Effector memory CD8-positive, alpha-beta T cell (primary cell): ENCODE data around the gene NBAS.
A peak's percentile ranks its signal among the peaks of the same experiment; 100 is the strongest.
"Not testable (repeated sequence)": the region's sequence is repeated elsewhere in the genome, so short reads cannot be mapped to it uniquely, and the experiment has no call there.

Source experiments
- ATAC-seq: fragments of 150-1000 bp; cut with Tn5 transposase; replicated peaks from 2 replicates; pipeline ENCODE4 v1.10.0; 2021; ENCODE audit warnings: mild to moderate bottlenecking, moderate library complexity
- DNase-seq, 3 experiments: peaks; one replicate each; pipeline ENCODE4 v3.0.0; 2021
- H3K27ac Mint-ChIP-seq, 2 donors: one replicate each; pipeline ENCODE4 v1.8.0; 2022; ENCODE audit warnings: mild to moderate bottlenecking in 2 of 2, mixed read lengths in 2 of 2, moderate library complexity in 2 of 2
- H3K27me3 Mint-ChIP-seq, 2 donors: one replicate each; pipeline ENCODE4 v1.8.0; 2022; ENCODE audit warnings: mixed read lengths in 2 of 2
- H3K36me3 Mint-ChIP-seq: one replicate; pipeline ENCODE4 v1.8.0; 2022; ENCODE audit warnings: mild to moderate bottlenecking, moderate library complexity, mixed read lengths; ENCODE audit not compliant: insufficient read depth
- H3K4me1 Mint-ChIP-seq, 2 donors: one replicate each; pipeline ENCODE4 v1.8.0; 2022; ENCODE audit warnings: low read depth in 2 of 2, mixed read lengths in 2 of 2
- H3K4me3 Mint-ChIP-seq, 2 donors: one replicate each; pipeline ENCODE4 v1.8.0; 2022; ENCODE audit warnings: mild to moderate bottlenecking in 2 of 2, mixed read lengths in 2 of 2, moderate library complexity in 2 of 2
- H3K9me3 Mint-ChIP-seq, 2 donors: one replicate each; pipeline ENCODE4 v1.8.0; 2022; ENCODE audit warnings: mixed read lengths in 2 of 2

The NBAS gene

DNA sequence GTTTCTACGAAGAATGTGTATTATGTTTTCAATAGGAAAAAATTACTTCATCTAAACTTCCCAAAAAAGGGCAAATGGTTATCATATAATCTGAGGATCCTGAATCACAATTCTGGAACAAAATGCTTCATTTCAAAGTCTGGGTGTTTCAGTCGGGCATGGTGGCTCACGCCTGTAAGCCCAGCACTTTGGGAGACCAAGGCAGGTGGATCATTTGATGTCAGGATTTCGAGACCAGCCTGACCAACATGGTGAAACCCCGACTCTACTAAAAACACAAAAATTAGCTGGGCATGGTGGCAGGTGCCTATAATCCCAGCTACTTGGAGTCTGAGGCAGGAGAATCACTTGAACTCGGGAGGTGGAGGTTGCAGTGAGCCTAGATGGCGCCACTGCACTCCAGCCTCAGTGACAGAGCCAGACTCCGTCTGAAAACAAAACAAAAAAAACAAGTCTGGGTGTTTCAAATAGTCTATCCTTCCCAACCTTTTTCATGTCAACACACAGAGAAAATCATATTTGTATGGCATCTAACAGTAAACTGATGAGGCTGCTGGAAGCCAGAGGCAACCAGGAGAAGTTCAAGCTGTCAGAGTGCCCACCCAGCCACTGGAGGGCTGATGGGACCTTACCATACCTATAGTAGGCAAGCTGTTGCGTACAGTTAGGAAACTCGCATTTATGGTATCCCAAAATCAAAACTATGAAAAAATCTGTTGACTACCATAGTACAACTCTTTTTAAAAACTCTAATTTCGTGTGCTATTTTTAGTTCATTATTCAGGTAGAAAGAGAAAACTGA, 14.6 kb downstream of the NBAS start:
- Mint-ChIP-seq H3K9me3 (no peaks in the 10 kb centered on the region), H3K27ac (no peak overlapping the region), H3K4me3 (no peak overlapping the region), H3K36me3 (peaks cover 16% of the 10 kb centered on the region), H3K27me3 (no peaks in the 10 kb centered on the region), H3K4me1 (peaks cover 0 to 5% of the 10 kb centered on the region in 2 donors)
- no peak for ATAC-seq
- DNase-seq: no peak

DNA sequence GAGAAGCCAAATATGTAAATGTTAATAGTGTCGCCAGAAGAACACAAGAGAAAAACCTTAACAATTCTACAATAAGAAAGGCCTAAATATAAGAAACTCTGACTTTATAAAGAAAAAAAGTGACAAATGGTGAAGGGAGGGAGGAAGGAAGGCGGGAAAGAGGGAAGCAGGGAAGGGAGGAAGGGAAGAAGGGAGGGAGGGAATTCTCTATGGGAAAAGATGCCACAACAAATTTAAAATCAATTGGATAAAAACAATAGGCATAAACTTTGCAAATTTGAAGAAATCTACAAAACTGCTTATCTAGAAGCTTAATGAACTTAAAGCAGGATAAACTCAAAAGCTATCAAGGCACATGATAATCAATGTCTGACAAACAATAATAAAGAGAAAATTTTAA, 16.9 kb downstream of the NBAS start:
- Mint-ChIP-seq H3K27me3 (no peaks in the 10 kb centered on the region), H3K27ac (no peak overlapping the region), H3K4me1 (peaks cover 0 to 15% of the 10 kb centered on the region in 2 donors), H3K36me3 (peaks cover 6% of the 10 kb centered on the region), H3K4me3 (no peak overlapping the region), H3K9me3 (no peaks in the 10 kb centered on the region)
- DNase-seq (no peak), ATAC-seq (no peak)

DNA sequence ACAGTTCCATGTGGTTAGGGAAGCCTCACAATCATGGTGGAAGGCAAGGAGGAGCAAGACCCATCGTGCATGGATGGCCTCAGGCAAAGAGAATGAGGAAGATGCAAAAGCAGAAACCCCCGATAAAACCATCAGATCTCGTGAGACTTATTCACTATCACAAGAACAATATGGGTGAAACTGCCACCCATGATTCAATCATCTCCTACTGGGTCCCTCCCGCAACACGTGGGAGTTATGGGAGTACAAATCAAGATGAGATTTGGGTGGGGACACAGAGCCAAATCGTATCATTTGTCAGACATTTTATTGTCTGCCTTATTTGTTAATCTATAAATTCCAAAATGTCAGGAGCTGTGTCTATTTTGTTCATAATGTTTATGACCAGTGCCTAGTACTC, 17.6 kb downstream of the NBAS start:
- Mint-ChIP-seq H3K27me3 (no peaks in the 10 kb centered on the region), H3K36me3 (peaks cover 6% of the 10 kb centered on the region), H3K4me1 (peaks cover 0 to 15% of the 10 kb centered on the region in 2 donors), H3K9me3 (no peaks in the 10 kb centered on the region), H3K27ac (no peak overlapping the region), H3K4me3 (no peak overlapping the region)
- no peak for DNase-seq
- no peak for ATAC-seq

DNA sequence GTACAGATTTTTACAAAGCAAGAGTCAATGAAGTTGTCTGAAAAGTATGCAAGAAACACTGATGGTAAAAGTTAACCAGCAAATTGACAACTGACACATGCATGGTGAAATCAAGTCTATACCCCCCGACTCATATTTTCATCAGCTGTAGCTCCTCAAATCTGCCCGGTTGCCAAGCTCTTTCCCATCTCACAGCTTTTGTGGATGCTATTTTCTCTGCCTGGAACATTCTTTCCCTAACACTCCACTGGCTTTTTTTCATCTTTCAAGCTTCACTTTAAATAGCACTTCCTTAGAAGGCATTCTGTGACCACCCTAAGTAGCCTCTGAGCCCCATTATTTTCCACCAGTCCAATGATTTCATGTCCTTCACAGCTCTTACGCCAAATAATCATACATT, 18.1 kb downstream of the NBAS start:
- Mint-ChIP-seq H3K36me3 (peaks cover 1% of the 10 kb centered on the region), H3K4me3 (no peak overlapping the region), H3K9me3 (no peaks in the 10 kb centered on the region), H3K4me1 (peaks cover 0 to 15% of the 10 kb centered on the region in 2 donors), H3K27ac (no peak overlapping the region), H3K27me3 (no peaks in the 10 kb centered on the region)
- ATAC-seq: no peak
- DNase-seq: no peak

DNA sequence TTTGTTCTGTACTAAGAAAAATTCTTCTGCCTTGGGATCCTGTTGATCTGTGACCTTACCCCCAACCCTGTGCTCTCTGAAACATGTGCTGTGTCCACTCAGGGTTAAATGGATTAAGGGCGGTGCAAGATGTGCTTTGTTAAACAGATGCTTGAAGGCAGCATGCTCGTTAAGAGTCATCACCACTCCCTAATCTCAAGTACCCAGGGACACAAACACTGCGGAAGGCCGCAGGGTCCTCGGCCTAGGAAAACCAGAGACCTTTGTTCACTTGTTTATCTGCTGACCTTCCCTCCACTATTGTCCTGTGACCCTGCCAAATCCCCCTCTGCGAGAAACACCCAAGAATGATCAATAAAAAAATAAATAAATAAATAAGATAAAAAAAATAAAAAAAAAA, 18.9 kb downstream of the NBAS start:
- not testable (repeated sequence) for H3K9me3 Mint-ChIP-seq, ATAC-seq, H3K4me3 Mint-ChIP-seq, DNase-seq, H3K36me3 Mint-ChIP-seq, H3K27me3 Mint-ChIP-seq, H3K27ac Mint-ChIP-seq
- H3K4me1 Mint-ChIP-seq: peaks cover 0 to 15% of the 10 kb centered on the region in 2 donors

DNA sequence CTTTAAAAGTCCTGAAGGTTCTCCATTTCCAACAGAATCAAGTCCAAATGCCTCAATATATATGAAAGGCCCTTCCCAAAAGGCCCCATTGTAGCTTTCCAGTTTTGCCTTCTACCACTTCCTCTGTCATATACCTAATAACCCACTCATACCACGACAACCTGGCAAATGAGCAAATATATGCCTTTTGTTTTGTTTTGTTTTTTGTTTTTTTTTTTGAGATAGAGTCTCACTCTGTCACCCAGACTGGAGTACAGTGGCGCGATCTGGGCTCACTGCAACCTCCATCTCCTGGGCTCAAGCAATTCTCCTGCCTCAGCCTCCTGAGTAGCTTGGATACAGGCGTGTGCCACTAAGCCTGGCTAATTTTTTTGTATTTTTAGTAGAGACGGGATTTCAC, 20.6 kb downstream of the NBAS start:
- DNase-seq, H3K4me3 Mint-ChIP-seq, H3K36me3 Mint-ChIP-seq, H3K27me3 Mint-ChIP-seq, H3K9me3 Mint-ChIP-seq, ATAC-seq: not testable (repeated sequence)
- Mint-ChIP-seq H3K4me1 (peaks cover 0 to 15% of the 10 kb centered on the region in 2 donors), H3K27ac (peak overlapping the region in 1 of 2 donors; percentile 69)

DNA sequence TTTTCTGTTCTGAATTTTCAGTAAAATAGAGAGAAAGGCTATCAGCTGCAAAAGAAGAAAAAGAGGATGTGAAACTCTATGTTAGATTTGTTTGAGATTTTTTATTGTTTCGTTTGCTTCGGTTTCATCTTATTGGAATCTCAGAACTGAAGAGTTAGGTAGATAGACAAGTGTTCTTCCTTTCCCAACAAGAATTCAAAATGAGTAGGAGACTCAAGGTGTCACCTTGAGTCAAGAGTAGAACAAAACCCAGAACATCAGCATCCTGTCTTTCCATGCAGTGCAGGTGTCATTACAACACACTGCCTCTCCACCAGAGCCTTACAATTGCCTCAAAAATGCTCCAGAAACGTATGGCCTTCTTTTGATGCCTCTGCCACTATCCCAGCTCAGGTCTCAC, 21.1 kb downstream of the NBAS start:
- no peaks in the 10 kb centered on the region for H3K27me3 Mint-ChIP-seq
- H3K36me3 Mint-ChIP-seq: no peaks in the 10 kb centered on the region
- ATAC-seq (no peak), DNase-seq (no peak)
- H3K27ac Mint-ChIP-seq: peak overlapping the region in 1 of 2 donors; percentile 69
- no peaks in the 10 kb centered on the region for H3K9me3 Mint-ChIP-seq
- peaks cover 0 to 15% of the 10 kb centered on the region in 2 donors for H3K4me1 Mint-ChIP-seq
- no peak overlapping the region for H3K4me3 Mint-ChIP-seq

DNA sequence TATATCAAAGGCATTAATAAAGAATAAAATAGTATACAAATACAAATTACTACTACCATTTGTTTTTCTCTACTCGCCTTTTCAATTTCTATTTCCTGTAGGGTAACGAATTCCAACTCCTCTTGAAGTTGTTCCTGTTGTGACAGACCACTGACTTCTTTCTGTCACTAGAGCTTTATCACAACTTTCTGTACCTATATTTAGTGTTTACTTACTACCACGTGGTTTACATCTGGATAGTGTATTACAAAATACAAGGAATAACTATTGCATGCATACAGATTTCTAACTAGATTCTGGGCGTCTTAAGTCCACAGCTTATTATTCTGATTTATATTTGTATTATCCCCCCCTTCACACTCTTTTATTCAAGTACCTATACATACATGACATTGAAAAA, 22.3 kb downstream of the NBAS start:
- Mint-ChIP-seq H3K9me3 (no peaks in the 10 kb centered on the region), H3K27me3 (no peaks in the 10 kb centered on the region), H3K27ac (no peak overlapping the region), H3K4me3 (no peak overlapping the region), H3K4me1 (peaks cover 0 to 10% of the 10 kb centered on the region in 2 donors), H3K36me3 (peaks cover 4% of the 10 kb centered on the region)
- DNase-seq (no peak), ATAC-seq (no peak)

DNA sequence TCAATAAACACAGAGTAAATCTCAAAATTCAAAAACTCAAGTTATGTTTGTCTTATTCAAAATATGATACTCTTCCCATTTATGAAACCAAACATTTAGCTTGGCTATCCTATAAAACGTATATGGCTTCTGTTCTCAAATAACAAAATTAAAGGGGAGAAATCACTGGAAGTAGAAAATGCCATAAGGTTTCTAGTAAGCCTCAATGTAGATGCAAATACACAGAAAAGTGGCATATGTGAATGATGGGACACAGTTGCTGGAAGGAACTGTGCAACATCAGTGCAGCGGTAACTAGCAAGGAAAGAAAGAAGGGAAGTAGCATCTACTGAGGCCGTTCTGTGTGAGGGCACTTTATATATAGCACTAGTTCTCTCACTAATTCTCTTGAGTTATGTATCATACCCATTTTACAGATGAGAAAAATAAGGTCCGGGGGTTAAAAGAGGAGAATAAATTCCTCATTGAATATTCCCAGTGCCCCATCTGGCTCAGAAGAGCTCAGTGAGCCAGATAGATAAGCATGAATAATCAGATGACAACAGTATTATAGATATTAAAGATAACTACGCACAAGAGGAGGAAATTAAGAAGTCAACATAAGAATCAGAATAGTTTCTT, 27.2 kb downstream of the NBAS start:
- H3K36me3 Mint-ChIP-seq: peaks cover 21% of the 10 kb centered on the region
- no peaks in the 10 kb centered on the region for H3K4me1 Mint-ChIP-seq
- H3K9me3 Mint-ChIP-seq: no peaks in the 10 kb centered on the region
- H3K27ac Mint-ChIP-seq: no peak overlapping the region
- H3K27me3 Mint-ChIP-seq: no peaks in the 10 kb centered on the region
- DNase-seq (no peak), ATAC-seq (no peak)
- no peak overlapping the region for H3K4me3 Mint-ChIP-seq

DNA sequence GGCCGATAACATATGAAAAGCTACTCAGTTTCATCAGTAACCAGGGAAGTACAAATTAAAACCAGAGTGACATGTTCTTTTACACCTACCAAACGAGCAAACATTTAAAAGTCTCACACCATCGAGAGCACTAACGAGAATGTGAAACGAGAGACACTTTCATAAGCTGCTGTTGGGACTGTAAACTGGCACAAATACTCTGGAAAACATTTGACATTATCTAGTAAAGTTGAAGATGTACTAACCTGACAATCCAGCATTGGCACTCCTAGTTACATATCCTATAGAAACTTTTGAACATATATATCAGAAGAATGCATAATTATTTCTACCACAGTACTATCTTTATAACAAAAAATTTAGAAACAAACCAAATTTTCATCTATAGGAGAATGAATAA, 28.1 kb downstream of the NBAS start:
- Mint-ChIP-seq H3K9me3 (no peaks in the 10 kb centered on the region), H3K4me3 (no peak overlapping the region), H3K27ac (no peak overlapping the region), H3K4me1 (no peaks in the 10 kb centered on the region), H3K36me3 (peaks cover 21% of the 10 kb centered on the region), H3K27me3 (no peaks in the 10 kb centered on the region)
- DNase-seq: no peak
- no peak for ATAC-seq

DNA sequence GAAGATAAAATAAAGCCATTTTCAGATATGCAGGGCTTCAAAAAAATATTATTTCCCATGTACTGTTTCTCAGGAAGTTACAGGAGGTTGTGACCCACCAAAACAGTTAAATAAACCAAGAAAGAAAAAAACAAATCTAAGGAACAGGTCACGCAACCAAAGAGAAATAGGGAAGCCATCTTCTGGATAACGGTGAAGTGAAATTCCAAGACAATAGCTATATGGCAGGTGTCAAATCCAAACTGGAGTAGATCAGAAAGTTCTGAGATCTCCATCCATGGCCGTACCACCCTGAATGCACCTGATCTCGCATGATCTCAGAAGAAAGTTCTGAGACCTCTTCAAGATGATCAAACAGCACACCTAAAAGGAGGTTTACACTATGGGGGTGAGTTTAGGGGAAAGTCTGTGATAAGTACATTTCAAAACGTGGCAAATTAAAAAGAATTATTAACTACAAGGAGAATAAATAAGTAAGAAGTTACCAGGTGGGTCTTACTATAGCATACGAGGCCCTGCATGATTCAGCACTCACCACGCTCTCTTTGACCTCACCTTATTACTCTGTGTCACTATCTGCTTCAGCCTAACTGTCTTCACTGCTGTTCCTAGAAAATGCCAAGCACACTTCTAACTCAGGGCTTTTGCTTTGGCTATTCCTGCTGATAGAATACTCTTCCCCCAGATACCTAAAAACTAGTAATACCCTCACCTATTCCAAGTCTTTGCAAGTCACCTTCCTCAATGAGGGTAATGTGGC, 29.9 kb downstream of the NBAS start:
- H3K36me3 Mint-ChIP-seq: peaks cover 29% of the 10 kb centered on the region
- H3K27ac Mint-ChIP-seq: no peak overlapping the region
- no peaks in the 10 kb centered on the region for H3K27me3 Mint-ChIP-seq
- DNase-seq (no peak), ATAC-seq (no peak)
- no peaks in the 10 kb centered on the region for H3K9me3 Mint-ChIP-seq
- H3K4me1 Mint-ChIP-seq: no peaks in the 10 kb centered on the region
- H3K4me3 Mint-ChIP-seq: no peak overlapping the region

DNA sequence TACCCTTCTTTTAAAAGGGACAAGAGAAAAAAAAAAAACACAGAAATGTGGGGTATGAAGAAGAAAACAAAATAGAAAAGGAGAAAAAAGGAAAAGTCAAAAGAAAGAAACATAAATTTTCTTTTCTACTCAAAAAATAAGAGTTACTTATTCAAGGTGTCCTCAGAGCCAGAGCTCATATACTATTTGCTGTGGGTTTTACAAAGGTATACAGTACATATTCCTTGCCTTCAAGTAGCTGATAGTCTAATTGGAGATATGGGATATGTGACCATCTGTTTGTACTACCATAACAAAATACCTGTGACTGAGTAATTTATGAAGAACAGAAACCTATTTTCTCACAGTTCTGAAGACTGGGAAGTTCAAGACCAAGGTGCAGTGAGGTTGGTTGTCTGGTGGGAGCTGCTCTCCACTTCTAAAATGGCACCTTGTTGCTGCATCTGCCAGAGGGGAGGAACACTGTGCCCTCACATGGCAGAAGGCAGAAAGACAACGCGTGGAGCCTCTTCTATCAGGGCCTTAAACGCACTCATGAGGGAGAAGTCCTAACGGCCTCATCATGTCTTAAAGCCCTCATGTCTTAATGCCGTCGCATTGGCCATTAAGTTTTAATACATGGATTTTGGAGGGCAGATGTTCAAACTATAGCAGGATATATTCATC, 33.9 kb downstream of the NBAS start:
- DNase-seq (no peak), ATAC-seq (no peak)
- Mint-ChIP-seq H3K27me3 (no peaks in the 10 kb centered on the region), H3K4me1 (peaks cover under 1 to 2% of the 10 kb centered on the region in 2 donors), H3K36me3 (peaks cover 26% of the 10 kb centered on the region), H3K4me3 (no peak overlapping the region), H3K9me3 (no peaks in the 10 kb centered on the region), H3K27ac (no peak overlapping the region)

DNA sequence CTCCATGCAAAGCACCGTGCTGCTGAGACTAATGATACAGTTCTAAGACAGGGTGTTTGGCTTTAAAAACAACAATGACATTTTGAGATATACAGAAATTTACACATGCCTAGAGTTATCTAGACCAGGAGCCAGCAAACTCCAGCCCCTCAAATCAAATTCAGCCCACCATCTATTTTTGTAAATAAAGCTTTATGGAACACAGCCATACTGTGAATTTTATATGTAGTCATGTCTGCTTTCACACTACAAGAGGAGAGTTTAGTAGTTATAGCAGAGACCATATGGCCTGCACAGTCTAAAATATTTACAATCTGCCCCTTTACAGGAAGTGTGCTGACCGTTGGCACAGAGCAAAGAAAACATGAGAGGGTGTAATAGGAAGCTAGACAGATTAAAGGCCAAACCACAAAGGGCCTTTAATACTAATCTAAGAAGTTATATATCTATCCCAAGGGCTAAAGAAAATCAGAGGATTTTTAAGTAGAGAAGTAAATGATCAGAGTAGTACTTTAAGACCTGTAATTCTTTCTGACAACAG, 39.4 kb downstream of the NBAS start:
- ATAC-seq: no peak
- H3K27me3 Mint-ChIP-seq: no peaks in the 10 kb centered on the region
- H3K9me3 Mint-ChIP-seq: no peaks in the 10 kb centered on the region
- no peak for DNase-seq
- H3K4me3 Mint-ChIP-seq: no peak overlapping the region
- peaks cover 12% of the 10 kb centered on the region for H3K36me3 Mint-ChIP-seq
- peaks cover 2 to 4% of the 10 kb centered on the region in 2 donors for H3K4me1 Mint-ChIP-seq
- no peak overlapping the region for H3K27ac Mint-ChIP-seq
